Tibial nerve (tissue), 4 donors: Measurements from ENCODE around the gene USP6NL. TPM values are rescaled to one million over a fixed set of nuclear protein-coding genes. Genes with fewer than 3 reads are reported as not detected.

Source experiments
- DNase-seq, 2 donors: peaks; one replicate each; pipeline ENCODE4 v3.0.0-alpha.2; 2019; ENCODE audit warnings: low spot score in 2 of 2
- H3K27ac ChIP-seq, 4 donors: fragments of 200-600 bp; sonication (generic) in 3 of 4; one replicate each; pipeline ENCODE4 v1.5.1; 2017 to 2019; ENCODE audit warnings: mild to moderate bottlenecking in 1 of 4
- H3K27me3 ChIP-seq, 2 donors: fragments of 200-600 bp; sonication (generic) in 1 of 2; one replicate each; pipeline versions ENCODE4 v1.5.1 to v1.6.0; 2017 to 2019
- H3K36me3 ChIP-seq, 3 donors: fragments of 200-600 bp; sonication (generic); one replicate each; pipeline ENCODE4 v1.5.1; 2018 to 2019
- H3K4me1 ChIP-seq, 4 donors: fragments of 200-600 bp; sonication (generic) in 3 of 4; one replicate each; pipeline ENCODE4 v1.5.1; 2017 to 2019
- H3K4me3 ChIP-seq, 4 donors: fragments of 200-600 bp; sonication (generic) in 3 of 4; one replicate each; pipeline ENCODE4 v1.5.1; 2017 to 2019; ENCODE audit warnings: mild to moderate bottlenecking in 1 of 4, moderate library complexity in 1 of 4
- H3K9me3 ChIP-seq, 4 donors: fragments of 200-600 bp; sonication (generic) in 3 of 4; one replicate each; pipeline ENCODE4 v1.5.1; 2017 to 2019
- EP300 ChIP-seq, 2 donors: sonication (generic); formaldehyde crosslinking; IDR thresholded peaks; one replicate each; pipeline ENCODE4 v1.6.1; 2017; ENCODE audit warnings: antibody characterized with exemption in 2 of 2, mild to moderate bottlenecking in 1 of 2
- POLR2A ChIP-seq, 2 donors: fragments of 450-650 bp; IDR thresholded peaks; one replicate each; pipeline ENCODE4 v1.6.1; 2017; ENCODE audit warnings: antibody characterized with exemption in 2 of 2, mild to moderate bottlenecking in 2 of 2, moderate library complexity in 2 of 2
- WGBS, 2 donors: methylation state at CpG; one replicate each; pipeline ENCODE4 v1.1.5; 2018; 5-methylcytosine and 5-hydroxymethylcytosine counted together
- total RNA-seq, 4 donors: library from RNA; depleted of rRNA; stranded (reverse); fragments of >200 nt; gene quantifications; one replicate each; pipeline ENCODE4 v1.1.0, GENCODE V29; 2016
- TF ChIP-seq, protein P1 (sequence below), 5 experiments: fragments of 200-600 bp in 3 of 5; fragments of 450-650 bp in 2 of 5; sonication (generic) in 3 of 5; IDR thresholded peaks; one replicate each; pipeline ENCODE4 v1.5.1; 2016 to 2019; ENCODE audit warnings: antibody characterized with exemption in 5 of 5, mild to moderate bottlenecking in 3 of 5, moderate library complexity in 2 of 5

USP6NL gene
- total RNA-seq: 10 to 100 TPM; 21.8 to 33.9 (median 25.0) TPM

DNA sequence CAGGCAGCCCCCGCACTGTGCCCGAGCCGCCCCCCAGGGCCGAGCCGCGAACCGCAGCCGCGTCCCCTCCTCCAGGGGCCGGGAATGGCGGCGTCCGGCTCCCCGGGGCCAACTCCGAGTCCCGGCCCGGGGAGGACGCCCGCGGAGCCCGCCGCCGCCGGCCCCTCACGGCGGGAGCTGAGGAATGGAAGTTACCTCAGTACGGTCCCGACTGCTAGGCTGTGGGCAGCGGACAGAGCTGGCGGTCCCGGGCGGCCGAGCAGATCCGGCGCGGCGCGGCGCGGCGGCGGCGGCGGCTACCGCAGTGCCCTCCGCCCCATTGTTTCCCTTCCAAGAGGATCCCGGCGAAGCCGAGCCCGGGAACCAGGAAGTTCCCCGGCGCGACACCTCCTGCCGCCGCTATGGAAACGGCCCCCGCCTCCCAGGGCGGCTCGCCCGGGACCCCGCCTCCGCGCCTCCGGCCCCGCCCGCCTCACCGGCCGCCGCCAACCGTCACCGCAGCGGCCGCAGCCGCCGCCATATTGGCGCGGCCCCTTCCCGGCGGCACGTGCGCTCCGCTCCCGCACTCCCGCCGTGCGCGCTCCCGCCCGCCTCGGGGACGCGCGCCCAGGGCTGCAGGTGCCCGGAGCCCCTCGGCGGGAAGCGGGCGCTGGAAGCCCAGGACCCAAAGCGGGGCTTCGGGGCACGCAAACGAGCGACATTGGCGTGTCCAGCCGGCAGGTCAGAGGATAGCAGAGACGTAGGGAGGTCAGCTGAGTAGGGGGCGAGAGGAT is at the start of gene USP6NL:
TSS of gene USP6NL (minus strand) at position 403 of the 773 bp plus-strand sequence. CDS start 14,016 bp downstream, outside the sequence.
- peak; percentile 69 to 70 for DNase-seq
- H3K27ac ChIP-seq: peak within 1 kb of the TSS; percentile 81 to 96 (median 95)
- peak; percentile 65 to 69 for TF ChIP-seq POLR2A (IDR thresholded peaks at IDR 0.05)
- TF ChIP-seq, protein P1, sequence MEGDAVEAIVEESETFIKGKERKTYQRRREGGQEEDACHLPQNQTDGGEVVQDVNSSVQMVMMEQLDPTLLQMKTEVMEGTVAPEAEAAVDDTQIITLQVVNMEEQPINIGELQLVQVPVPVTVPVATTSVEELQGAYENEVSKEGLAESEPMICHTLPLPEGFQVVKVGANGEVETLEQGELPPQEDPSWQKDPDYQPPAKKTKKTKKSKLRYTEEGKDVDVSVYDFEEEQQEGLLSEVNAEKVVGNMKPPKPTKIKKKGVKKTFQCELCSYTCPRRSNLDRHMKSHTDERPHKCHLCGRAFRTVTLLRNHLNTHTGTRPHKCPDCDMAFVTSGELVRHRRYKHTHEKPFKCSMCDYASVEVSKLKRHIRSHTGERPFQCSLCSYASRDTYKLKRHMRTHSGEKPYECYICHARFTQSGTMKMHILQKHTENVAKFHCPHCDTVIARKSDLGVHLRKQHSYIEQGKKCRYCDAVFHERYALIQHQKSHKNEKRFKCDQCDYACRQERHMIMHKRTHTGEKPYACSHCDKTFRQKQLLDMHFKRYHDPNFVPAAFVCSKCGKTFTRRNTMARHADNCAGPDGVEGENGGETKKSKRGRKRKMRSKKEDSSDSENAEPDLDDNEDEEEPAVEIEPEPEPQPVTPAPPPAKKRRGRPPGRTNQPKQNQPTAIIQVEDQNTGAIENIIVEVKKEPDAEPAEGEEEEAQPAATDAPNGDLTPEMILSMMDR (IDR thresholded peaks at IDR 0.05): peak in 1 of 5 experiments; percentile 32
- TF ChIP-seq EP300 (IDR thresholded peaks at IDR 0.05): peak in 1 of 2 donors; percentile 49
- H3K4me1 ChIP-seq: peaks cover 0 to 28% (median 19%) of the 10 kb centered on the region in 4 donors
- no peaks in the 10 kb centered on the region for H3K27me3 ChIP-seq
- 0 to 1% methylated on average over 34 to 90 of the region's 107 CpGs for WGBS, 2 donors
- peak within 1 kb of the TSS; percentile 64 to 100 (median 87) for H3K4me3 ChIP-seq
- no peaks in the 10 kb centered on the region for H3K9me3 ChIP-seq
- no peaks in the 10 kb centered on the region for H3K36me3 ChIP-seq

DNA sequence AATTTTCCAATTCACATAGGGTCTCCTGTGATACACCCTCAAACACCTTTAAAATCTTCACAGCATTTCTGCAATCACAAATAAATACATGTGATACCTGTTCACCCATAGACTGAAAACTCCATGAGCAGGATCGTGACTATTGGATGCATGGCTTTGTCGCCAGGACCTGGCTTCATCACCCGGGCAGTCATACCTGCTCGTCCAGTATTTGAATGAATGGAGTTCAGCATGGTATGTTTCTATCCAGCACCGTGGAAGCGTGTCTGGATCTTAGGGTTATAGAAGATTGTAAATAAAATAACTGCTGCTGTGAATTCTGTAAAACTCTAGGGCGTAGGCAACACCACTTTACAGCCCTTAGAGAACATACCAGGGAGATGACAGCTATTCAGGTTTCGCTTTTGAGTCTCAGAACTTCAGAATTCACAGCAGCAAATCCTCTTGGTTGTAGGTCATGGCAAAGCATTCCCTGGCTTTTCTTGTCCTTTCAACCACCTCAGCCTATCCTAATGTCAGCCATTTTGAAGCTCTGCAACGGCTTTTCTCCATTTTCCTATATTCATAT is 47.4 kb upstream of the USP6NL start:
- peaks cover 0 to 5% (median 0%) of the 10 kb centered on the region in 4 donors for H3K4me1 ChIP-seq
- TF ChIP-seq, protein P1 (IDR thresholded peaks at IDR 0.05): no peak
- no peak for TF ChIP-seq EP300 (IDR thresholded peaks at IDR 0.05)
- no peak for TF ChIP-seq POLR2A (IDR thresholded peaks at IDR 0.05)
- no peaks in the 10 kb centered on the region for H3K9me3 ChIP-seq
- DNase-seq: no peak
- H3K27me3 ChIP-seq: no peaks in the 10 kb centered on the region
- H3K27ac ChIP-seq: no peak overlapping the region
- H3K36me3 ChIP-seq: no peaks in the 10 kb centered on the region
- WGBS, 2 donors: 92 to 97% methylated on average over 9 of the region's 9 CpGs
- H3K4me3 ChIP-seq: no peak overlapping the region

DNA sequence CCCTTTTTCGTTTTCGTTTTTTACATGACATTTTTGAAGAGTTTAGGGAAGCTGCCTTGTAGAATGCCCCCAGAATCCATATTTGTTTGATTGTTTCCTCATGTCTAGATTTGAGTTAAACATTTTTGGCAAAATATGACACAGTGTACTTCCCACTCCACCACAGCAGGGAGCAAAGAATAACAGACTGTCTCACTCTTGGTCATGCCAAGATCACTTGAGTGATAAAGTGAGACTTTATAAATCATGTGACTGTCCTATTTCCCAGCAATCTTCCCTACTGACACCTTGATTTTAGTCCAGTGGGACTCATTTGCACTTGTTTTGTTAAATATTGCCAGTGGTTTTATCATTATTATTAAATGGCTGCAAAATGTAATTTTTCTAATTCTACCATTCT is 44.4 kb upstream of the USP6NL start:
- no peak overlapping the region for H3K4me3 ChIP-seq
- H3K27me3 ChIP-seq: no peaks in the 10 kb centered on the region
- DNase-seq: no peak
- H3K27ac ChIP-seq: no peak overlapping the region
- H3K4me1 ChIP-seq: peaks cover 0 to 5% (median 0%) of the 10 kb centered on the region in 4 donors
- no peaks in the 10 kb centered on the region for H3K9me3 ChIP-seq
- WGBS, 2 donors: 51 to 59% methylated on average over 2 of the region's 2 CpGs
- TF ChIP-seq EP300 (IDR thresholded peaks at IDR 0.05) (no peak), POLR2A (IDR thresholded peaks at IDR 0.05) (no peak)
- TF ChIP-seq, protein P1 (IDR thresholded peaks at IDR 0.05): no peak
- no peaks in the 10 kb centered on the region for H3K36me3 ChIP-seq

DNA sequence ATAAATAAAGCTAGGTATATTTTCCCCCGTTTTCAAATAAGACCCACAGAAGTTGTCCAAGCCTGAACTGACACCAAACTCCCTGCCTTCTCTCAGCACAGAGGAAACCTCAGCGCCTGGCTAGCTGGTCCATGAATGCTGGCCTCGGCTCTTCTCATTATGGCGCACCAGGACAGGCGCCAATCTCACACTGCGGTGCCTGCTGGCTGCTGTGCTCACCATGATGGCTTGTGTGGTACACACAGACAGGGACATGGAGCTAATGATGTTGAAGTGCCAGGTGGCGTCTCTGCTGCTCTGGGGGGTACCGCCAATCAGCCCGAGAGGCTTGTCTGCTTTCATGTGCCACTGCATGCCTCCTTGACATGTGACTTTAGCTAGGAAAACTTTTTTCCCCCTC is 43.2 kb upstream of the USP6NL start:
- TF ChIP-seq POLR2A (IDR thresholded peaks at IDR 0.05): no peak
- no peak for TF ChIP-seq EP300 (IDR thresholded peaks at IDR 0.05)
- TF ChIP-seq, protein P1 (IDR thresholded peaks at IDR 0.05): no peak
- 91 to 93% methylated on average over 9 of the region's 9 CpGs for WGBS, 2 donors
- H3K4me3 ChIP-seq: no peak overlapping the region
- no peak overlapping the region for H3K27ac ChIP-seq
- H3K36me3 ChIP-seq: no peaks in the 10 kb centered on the region
- no peak for DNase-seq
- H3K27me3 ChIP-seq: no peaks in the 10 kb centered on the region
- H3K9me3 ChIP-seq: no peaks in the 10 kb centered on the region
- H3K4me1 ChIP-seq: peaks cover 0 to 5% (median 0%) of the 10 kb centered on the region in 4 donors
